ENCODE measurements around the gene QKI.

DNA sequence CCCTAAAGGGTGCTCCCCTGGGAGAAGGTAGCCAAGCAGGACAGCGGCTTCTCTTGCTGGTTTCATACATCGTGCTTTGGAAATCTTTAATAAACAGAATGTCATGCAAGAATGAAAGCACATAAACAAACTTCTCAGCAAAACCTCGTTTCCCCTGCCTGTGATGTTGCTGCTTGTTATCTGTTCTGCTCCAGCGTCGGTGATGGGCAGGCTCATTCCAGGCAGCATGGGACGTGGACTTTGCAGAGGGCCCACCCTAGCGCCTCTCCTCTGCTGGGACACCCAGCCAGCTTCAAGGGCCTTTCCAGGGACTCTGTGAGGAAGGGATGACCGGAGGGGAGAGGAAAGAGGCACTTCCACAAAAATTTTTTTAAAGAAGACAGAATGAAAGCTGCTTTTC lies 197.7 kb downstream of the QKI start:
- TF ChIP-seq, protein P1, sequence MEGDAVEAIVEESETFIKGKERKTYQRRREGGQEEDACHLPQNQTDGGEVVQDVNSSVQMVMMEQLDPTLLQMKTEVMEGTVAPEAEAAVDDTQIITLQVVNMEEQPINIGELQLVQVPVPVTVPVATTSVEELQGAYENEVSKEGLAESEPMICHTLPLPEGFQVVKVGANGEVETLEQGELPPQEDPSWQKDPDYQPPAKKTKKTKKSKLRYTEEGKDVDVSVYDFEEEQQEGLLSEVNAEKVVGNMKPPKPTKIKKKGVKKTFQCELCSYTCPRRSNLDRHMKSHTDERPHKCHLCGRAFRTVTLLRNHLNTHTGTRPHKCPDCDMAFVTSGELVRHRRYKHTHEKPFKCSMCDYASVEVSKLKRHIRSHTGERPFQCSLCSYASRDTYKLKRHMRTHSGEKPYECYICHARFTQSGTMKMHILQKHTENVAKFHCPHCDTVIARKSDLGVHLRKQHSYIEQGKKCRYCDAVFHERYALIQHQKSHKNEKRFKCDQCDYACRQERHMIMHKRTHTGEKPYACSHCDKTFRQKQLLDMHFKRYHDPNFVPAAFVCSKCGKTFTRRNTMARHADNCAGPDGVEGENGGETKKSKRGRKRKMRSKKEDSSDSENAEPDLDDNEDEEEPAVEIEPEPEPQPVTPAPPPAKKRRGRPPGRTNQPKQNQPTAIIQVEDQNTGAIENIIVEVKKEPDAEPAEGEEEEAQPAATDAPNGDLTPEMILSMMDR (IDR thresholded peaks at IDR 0.05): no peak
- no peak for TF ChIP-seq POLR2A (IDR thresholded peaks at IDR 0.05)

Data from right lobe of liver (tissue), 4 donors.